Osteocyte (in vitro differentiated cells): Measurements from ENCODE around the gene PSPH. TPM values are rescaled to one million over a fixed set of nuclear protein-coding genes. Genes with fewer than 3 reads are reported as not detected.
A peak's percentile ranks its signal among the peaks of the same experiment; 100 is the strongest.
"Not testable (repeated sequence)": the region's sequence is repeated elsewhere in the genome, so short reads cannot be mapped to it uniquely, and the experiment has no call there.

ENCODE experiments used
- DNase-seq: peaks from one replicate; pipeline ENCODE4 v3.0.0; 2021; ENCODE audit warnings: mixed read lengths; ENCODE audit not compliant: unreplicated experiment; ENCODE audit errors: extremely low spot score
- H3K27ac Mint-ChIP-seq: one replicate; pipeline ENCODE4 v1.8.0; 2021; ENCODE audit warnings: mild to moderate bottlenecking, mixed read lengths; ENCODE audit not compliant: unreplicated experiment
- H3K27me3 Mint-ChIP-seq: one replicate; pipeline ENCODE4 v1.8.0; 2021; ENCODE audit warnings: mixed read lengths; ENCODE audit not compliant: unreplicated experiment
- H3K36me3 Mint-ChIP-seq: one replicate; pipeline ENCODE4 v1.8.0; 2021; ENCODE audit warnings: mixed read lengths; ENCODE audit not compliant: unreplicated experiment
- H3K4me1 Mint-ChIP-seq: one replicate; pipeline ENCODE4 v1.8.0; 2021; ENCODE audit warnings: mixed read lengths; ENCODE audit not compliant: unreplicated experiment
- H3K4me3 Mint-ChIP-seq: one replicate; pipeline ENCODE4 v1.8.0; 2021; ENCODE audit warnings: mild to moderate bottlenecking, moderate library complexity, mixed read lengths; ENCODE audit not compliant: unreplicated experiment
- H3K9me3 Mint-ChIP-seq: one replicate; pipeline ENCODE4 v1.8.0; 2021; ENCODE audit warnings: mixed read lengths; ENCODE audit not compliant: unreplicated experiment
- total RNA-seq: library from RNA; stranded (reverse); gene quantifications from 2 replicates; pipeline ENCODE4 v1.2.1, GENCODE V29; 2021
- TF ChIP-seq, protein P1 (sequence below): fragments of 200-600 bp; sonication (generic); IDR thresholded peaks from 2 replicates; pipeline ENCODE4 v1.5.0; 2021; ENCODE audit warnings: antibody characterized with exemption, mild to moderate bottlenecking, moderate library complexity

The PSPH gene
- total RNA-seq, 1 donor from 2014 or later = 33.6 TPM

DNA sequence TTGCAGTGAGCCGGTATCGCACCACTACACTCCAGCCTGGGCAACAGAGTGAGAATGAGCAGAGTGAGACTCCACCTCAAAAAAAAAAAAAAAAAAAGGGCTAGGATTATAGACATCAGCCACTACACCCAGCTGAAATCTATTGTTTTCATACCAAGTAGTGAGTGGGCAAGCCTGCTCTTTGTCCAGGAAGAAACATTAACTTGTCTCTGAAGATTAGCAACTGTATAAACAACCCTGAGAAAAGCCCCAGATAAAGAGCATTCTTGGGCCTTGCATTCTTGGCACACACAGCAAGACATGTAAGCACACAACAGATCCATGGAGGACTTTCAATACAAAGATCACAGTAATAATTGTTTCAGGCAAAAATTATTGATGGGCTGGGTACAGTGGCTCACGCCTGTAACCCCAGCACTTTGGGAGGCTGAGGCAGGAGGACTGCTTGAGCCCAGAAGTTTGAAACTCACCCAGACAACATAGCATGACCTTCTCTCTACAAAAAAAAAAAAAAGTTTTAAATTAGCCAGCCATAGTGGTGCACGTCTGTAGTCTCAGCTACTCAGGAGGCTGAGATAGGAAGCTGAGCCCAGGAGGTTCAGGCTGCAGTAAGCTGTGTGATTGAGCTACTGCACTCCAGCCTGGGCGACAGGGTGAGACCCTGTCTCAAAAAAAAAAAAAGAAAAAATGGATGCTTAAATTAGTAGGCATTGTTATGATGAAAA is 4.4 kb downstream of the PSPH start:
- TF ChIP-seq, protein P1, sequence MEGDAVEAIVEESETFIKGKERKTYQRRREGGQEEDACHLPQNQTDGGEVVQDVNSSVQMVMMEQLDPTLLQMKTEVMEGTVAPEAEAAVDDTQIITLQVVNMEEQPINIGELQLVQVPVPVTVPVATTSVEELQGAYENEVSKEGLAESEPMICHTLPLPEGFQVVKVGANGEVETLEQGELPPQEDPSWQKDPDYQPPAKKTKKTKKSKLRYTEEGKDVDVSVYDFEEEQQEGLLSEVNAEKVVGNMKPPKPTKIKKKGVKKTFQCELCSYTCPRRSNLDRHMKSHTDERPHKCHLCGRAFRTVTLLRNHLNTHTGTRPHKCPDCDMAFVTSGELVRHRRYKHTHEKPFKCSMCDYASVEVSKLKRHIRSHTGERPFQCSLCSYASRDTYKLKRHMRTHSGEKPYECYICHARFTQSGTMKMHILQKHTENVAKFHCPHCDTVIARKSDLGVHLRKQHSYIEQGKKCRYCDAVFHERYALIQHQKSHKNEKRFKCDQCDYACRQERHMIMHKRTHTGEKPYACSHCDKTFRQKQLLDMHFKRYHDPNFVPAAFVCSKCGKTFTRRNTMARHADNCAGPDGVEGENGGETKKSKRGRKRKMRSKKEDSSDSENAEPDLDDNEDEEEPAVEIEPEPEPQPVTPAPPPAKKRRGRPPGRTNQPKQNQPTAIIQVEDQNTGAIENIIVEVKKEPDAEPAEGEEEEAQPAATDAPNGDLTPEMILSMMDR = no peak
- Mint-ChIP-seq H3K27ac (peak overlapping the region; percentile 86), H3K9me3 (no peaks in the 10 kb centered on the region), H3K4me1 (peaks cover 31% of the 10 kb centered on the region), H3K27me3 (no peaks in the 10 kb centered on the region), H3K4me3 (no peak overlapping the region), H3K36me3 (peaks cover 5% of the 10 kb centered on the region)
- no peak for DNase-seq

- H3K27me3 Mint-ChIP-seq, H3K27ac Mint-ChIP-seq, H3K36me3 Mint-ChIP-seq: not testable (repeated sequence)
Observed at GRCh38 chr7:56045758-56046157, 5.5 kb downstream of the PSPH start.

GRCh38 chr7:56040730-56041129 is 10.5 kb downstream of the PSPH start:
- no peaks in the 10 kb centered on the region for H3K4me1 Mint-ChIP-seq
- TF ChIP-seq, protein P1 = no peak
- H3K36me3 Mint-ChIP-seq = peaks cover 5% of the 10 kb centered on the region
- H3K4me3 Mint-ChIP-seq = no peak overlapping the region
- no peak overlapping the region for H3K27ac Mint-ChIP-seq
- no peak for DNase-seq
- H3K9me3 Mint-ChIP-seq = no peaks in the 10 kb centered on the region
- H3K27me3 Mint-ChIP-seq = no peaks in the 10 kb centered on the region

More at GRCh38 chr7:56045758-56046157, 5.5 kb downstream of the PSPH start:
- DNase-seq, H3K9me3 Mint-ChIP-seq, H3K4me3 Mint-ChIP-seq: not testable (repeated sequence)
- peaks cover 31% of the 10 kb centered on the region for H3K4me1 Mint-ChIP-seq

GRCh38 chr7:56033671-56034432 is 17.4 kb downstream of the PSPH start:
- peaks cover 19% of the 10 kb centered on the region for H3K4me1 Mint-ChIP-seq
- H3K27me3 Mint-ChIP-seq = no peaks in the 10 kb centered on the region
- peak overlapping the region; percentile 85 for H3K27ac Mint-ChIP-seq
- H3K36me3 Mint-ChIP-seq = peaks cover 9% of the 10 kb centered on the region
- TF ChIP-seq, protein P1 = peak; percentile 40
- H3K4me3 Mint-ChIP-seq = peak overlapping the region; percentile 85
- H3K9me3 Mint-ChIP-seq = no peaks in the 10 kb centered on the region
- DNase-seq = peak; percentile 86

DNA sequence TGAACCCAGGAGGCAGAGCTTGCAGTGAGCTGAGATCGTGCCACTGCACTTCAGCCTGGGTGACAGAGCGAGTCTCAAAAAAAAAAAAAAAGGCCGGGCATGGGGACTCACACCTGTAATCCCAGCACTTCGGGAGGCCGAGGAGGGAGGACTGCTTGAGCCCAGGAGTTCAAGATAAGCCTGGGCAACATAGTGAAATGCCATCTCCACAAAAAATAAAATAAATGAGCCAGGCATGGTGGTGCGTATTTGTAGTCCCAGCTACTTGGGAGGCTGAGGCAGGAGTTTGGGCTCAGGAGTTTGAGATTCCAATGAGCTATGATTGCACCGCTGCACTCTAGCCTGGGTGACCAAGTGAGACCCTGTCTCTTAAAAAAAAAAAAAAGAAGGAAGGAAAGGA is 18.7 kb downstream of the PSPH start:
- H3K9me3 Mint-ChIP-seq, H3K27ac Mint-ChIP-seq, H3K27me3 Mint-ChIP-seq, H3K36me3 Mint-ChIP-seq, DNase-seq: not testable (repeated sequence)
- H3K4me3 Mint-ChIP-seq = peak overlapping the region; percentile 62
- H3K4me1 Mint-ChIP-seq = peaks cover 19% of the 10 kb centered on the region

GRCh38 chr7:56031556-56031955 is 19.7 kb downstream of the PSPH start:
- not testable (repeated sequence) for H3K4me3 Mint-ChIP-seq

More at GRCh38 chr7:56031556-56031955, 19.7 kb downstream of the PSPH start:
- DNase-seq, H3K9me3 Mint-ChIP-seq, H3K36me3 Mint-ChIP-seq, H3K27me3 Mint-ChIP-seq, H3K27ac Mint-ChIP-seq: not testable (repeated sequence)
- peaks cover 19% of the 10 kb centered on the region for H3K4me1 Mint-ChIP-seq
